Measurements from ENCODE around the gene GIPC1. TPM values are rescaled to one million over a fixed set of nuclear protein-coding genes. Genes with fewer than 3 reads are reported as not detected.
A peak's percentile ranks its signal among the peaks of the same experiment; 100 is the strongest.

GIPC1 gene
- total RNA-seq, 1 donor from 2014 or later: 123 TPM

DNA sequence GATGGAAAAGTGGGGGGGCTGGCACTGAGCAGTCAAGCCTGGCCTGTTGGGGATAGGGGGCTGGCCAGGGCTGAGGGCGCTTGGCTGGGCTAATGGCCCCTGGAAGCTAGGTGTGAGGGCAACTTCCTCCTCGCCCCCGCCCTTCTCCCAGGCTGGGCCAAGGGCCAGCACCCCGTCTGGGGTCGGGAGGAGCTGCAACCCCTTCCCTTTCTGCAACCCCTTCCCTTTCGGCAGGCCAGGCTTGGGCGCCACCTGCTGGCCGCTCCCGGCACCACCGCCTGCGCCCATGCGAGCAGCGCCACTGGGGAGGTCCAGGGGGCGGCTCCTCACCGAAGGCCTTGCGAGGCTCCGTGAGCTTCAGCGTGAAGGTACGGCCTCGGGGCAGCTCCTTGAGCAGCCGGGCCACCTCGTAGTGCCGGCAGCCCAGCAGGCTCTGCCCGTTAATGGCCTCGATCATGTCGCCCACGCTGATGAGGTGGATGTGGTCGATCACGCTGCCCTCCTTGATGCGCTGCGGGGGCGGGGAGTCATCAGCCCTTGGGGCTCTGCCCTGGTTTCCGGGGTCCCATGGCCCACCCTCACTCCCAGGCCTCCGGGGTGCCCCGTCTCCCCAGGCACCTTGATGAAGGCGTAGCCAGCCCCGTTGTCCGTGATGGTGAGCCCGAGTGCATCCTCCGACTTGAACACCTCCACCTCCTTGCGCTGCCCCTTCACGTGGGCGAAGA is 15.8 kb downstream of the GIPC1 start:
- Mint-ChIP-seq H3K27ac (peak overlapping the region; percentile 51), H3K36me3 (peaks cover 7% of the 10 kb centered on the region), H3K4me1 (ENCODE audit: unreplicated experiment) (peaks cover 17% of the 10 kb centered on the region), H3K9me3 (no peaks in the 10 kb centered on the region), H3K27me3 (peaks cover 3% of the 10 kb centered on the region), H3K4me3 (no peak overlapping the region)
- TF ChIP-seq, protein P1, sequence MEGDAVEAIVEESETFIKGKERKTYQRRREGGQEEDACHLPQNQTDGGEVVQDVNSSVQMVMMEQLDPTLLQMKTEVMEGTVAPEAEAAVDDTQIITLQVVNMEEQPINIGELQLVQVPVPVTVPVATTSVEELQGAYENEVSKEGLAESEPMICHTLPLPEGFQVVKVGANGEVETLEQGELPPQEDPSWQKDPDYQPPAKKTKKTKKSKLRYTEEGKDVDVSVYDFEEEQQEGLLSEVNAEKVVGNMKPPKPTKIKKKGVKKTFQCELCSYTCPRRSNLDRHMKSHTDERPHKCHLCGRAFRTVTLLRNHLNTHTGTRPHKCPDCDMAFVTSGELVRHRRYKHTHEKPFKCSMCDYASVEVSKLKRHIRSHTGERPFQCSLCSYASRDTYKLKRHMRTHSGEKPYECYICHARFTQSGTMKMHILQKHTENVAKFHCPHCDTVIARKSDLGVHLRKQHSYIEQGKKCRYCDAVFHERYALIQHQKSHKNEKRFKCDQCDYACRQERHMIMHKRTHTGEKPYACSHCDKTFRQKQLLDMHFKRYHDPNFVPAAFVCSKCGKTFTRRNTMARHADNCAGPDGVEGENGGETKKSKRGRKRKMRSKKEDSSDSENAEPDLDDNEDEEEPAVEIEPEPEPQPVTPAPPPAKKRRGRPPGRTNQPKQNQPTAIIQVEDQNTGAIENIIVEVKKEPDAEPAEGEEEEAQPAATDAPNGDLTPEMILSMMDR (conservative IDR thresholded peaks at IDR 0.05): peak; percentile 96
- peak; percentile 85 for DNase-seq (ENCODE audit: extremely low spot score, unreplicated experiment)

DNA sequence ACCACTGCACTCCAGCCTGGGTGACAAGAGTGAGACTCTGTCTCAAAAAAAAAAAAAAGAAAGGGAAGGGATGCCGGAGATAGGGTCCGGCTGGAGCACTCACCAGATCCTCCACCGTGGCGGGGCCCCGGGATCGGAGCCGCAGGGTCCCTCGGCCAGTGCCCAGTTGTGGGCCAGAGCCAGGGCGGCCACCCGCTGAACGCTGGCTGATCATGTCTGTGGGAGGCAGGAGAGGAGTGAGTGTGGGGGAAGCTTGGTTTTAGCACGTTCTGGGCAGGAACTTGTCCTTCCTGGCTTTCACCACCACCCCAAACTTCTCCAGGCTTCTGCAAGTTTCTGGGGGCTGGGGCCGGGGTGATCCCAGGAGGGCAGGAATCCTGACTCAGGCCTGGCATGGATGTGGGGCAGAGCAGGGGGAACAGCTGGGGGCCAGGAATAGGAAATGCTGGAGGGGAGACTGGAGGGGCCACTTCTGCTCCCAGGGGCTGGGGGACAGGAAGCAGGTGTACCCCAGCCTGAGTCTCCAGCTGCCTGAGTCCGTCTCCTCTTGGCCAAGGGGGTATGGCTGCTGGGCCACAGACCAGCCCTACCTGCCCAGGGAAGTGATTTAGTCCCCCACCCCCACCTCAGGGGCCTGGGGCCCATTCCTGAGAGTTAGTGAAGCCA is 16.5 kb downstream of the GIPC1 start:
- H3K27ac Mint-ChIP-seq: no peak overlapping the region
- H3K36me3 Mint-ChIP-seq: peaks cover 7% of the 10 kb centered on the region
- DNase-seq (ENCODE audit: extremely low spot score, unreplicated experiment): no peak
- H3K27me3 Mint-ChIP-seq: peaks cover 3% of the 10 kb centered on the region
- H3K9me3 Mint-ChIP-seq: no peaks in the 10 kb centered on the region
- H3K4me1 Mint-ChIP-seq (ENCODE audit: unreplicated experiment): peaks cover 17% of the 10 kb centered on the region
- no peak overlapping the region for H3K4me3 Mint-ChIP-seq
- TF ChIP-seq, protein P1 (conservative IDR thresholded peaks at IDR 0.05): no peak

DNA sequence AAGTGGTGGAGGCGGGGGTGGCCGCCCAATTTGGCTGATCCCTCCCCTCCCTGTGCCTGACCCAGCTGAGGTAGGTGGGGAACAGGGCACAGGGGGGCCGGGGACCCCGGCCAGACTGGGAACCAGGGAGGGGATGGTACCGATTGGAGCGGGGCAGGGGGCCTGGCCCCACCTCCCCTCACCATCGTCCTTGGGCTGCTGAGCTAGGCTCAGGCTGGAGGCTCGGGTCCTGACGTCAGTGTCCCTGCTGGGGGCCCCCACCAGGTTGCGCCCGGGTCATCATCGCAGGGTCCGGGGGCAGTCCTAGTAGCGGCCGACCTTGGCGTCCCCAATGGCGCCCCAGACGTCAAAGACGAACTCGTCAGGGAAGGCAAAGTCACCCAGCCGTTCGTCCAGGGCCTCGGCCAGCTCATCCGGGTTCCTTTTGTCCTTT is 17.8 kb downstream of the GIPC1 start:
- Mint-ChIP-seq H3K4me1 (ENCODE audit: unreplicated experiment) (peaks cover 17% of the 10 kb centered on the region), H3K27me3 (peaks cover 3% of the 10 kb centered on the region), H3K27ac (no peak overlapping the region), H3K4me3 (no peak overlapping the region), H3K9me3 (no peaks in the 10 kb centered on the region), H3K36me3 (peaks cover 7% of the 10 kb centered on the region)
- DNase-seq (ENCODE audit: extremely low spot score, unreplicated experiment): no peak
- TF ChIP-seq, protein P1 (conservative IDR thresholded peaks at IDR 0.05): no peak

DNA sequence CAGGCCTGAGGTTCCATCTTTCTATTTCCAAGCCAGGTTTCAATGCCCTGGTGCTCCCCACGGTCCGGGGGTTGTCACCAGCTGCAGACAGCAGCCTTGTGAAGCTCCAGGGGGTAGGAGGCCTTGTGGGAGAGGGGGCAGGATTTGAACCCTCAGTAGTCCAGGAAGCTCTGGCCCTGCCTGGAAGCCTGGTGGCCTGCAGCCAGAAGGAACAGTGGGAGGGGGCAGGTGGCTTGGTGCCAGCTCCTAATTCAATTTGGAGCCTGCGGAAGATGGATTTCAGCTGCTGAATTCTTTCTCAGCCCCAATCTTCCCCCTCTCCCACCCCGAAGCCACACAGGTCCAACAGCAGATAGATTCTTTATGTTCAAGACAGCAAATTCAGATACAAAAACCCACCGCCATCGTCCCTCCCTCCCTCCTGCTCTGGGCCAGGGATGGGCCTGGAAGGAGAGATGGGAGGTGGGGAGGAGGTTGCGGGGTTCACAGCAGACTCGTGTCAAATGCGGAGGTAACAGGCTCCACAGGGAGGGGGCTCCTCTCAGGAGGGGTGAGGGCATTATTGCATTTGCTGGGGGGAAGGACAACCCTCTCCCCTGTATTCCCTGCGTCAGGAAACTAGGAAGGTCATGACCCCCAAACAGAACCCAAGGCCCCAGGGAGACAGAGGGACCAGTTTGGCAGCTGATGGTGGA is 18.4 kb downstream of the GIPC1 start:
- H3K36me3 Mint-ChIP-seq: peaks cover 7% of the 10 kb centered on the region
- H3K4me1 Mint-ChIP-seq (ENCODE audit: unreplicated experiment): peaks cover 17% of the 10 kb centered on the region
- H3K9me3 Mint-ChIP-seq: no peaks in the 10 kb centered on the region
- no peak overlapping the region for H3K4me3 Mint-ChIP-seq
- peaks cover 3% of the 10 kb centered on the region for H3K27me3 Mint-ChIP-seq
- peak overlapping the region; percentile 93 for H3K27ac Mint-ChIP-seq
- DNase-seq (ENCODE audit: extremely low spot score, unreplicated experiment): no peak
- TF ChIP-seq, protein P1 (conservative IDR thresholded peaks at IDR 0.05): no peak

DNA sequence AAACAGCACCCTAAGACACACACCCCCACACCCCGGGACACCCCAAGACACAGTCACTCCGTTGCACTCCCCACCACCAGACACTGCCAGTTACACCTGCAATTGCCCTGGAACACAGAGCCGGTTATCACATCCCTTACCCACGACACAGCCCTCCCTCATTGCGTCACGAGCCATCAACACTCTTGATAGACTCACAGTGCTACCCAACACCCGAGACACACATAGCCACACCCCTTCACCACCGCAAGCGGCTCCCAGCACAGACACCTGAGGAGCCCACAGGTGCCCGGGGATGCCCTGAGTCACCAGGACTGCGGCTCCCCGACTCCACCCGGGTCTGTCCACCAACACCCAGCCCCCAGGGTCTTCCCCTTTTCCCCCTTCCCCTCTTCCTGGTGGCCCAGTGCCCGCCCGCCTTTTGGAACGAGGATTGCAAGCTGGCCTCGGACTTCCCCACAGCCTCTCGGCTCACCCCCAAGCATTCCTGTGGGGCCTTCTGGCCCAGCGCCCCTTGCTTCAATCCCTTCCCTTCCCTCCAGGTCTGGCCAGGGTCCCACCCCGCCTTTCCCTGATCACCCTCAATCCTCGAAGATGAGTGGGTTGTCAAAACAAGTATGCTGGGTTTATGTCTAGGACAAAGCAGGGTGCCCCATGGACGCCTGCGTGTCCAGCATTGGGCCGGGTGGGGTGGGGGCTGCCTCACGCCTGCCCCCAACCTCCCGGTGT is 19.1 kb downstream of the GIPC1 start:
- no peaks in the 10 kb centered on the region for H3K9me3 Mint-ChIP-seq
- H3K4me1 Mint-ChIP-seq (ENCODE audit: unreplicated experiment): peaks cover 17% of the 10 kb centered on the region
- peaks cover 3% of the 10 kb centered on the region for H3K27me3 Mint-ChIP-seq
- H3K36me3 Mint-ChIP-seq: peaks cover 5% of the 10 kb centered on the region
- H3K4me3 Mint-ChIP-seq: peak overlapping the region; percentile 64
- TF ChIP-seq, protein P1 (conservative IDR thresholded peaks at IDR 0.05): no peak
- peak overlapping the region; percentile 93 for H3K27ac Mint-ChIP-seq
- DNase-seq (ENCODE audit: extremely low spot score, unreplicated experiment): no peak
